Epidermal melanocyte (primary cell): ENCODE results near the gene GCNT2.
"Not testable (repeated sequence)": the region's sequence is repeated elsewhere in the genome, so short reads cannot be mapped to it uniquely, and the experiment has no call there.

ENCODE experiments used
- DNase-seq: peaks from one replicate; pipeline ENCODE4 v3.0.0; 2011; ENCODE audit warnings: low spot score; ENCODE audit not compliant: insufficient read length

GCNT2 gene

DNA sequence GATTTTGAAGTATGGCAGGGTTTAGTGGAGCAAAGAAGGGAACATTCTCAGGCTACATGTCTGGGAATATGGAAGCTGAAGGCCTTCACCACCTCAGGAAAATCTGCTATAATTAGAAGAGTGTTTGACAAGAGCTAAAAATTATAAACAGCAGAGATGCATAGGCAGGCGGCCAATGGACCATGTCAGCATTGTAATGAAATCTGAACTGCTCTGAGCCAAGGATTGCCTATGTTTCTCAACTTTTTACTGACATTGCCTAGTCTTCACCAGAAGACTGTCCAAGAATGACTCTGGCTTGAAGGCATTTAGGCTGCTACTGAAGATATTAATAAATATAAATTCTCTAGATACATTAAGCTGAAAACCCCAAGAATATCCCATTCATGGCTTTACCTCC lies 89.1 kb downstream of the GCNT2 start:
- no peak for DNase-seq

GRCh38 chr6:10612161-10612560 lies 91.0 kb downstream of the GCNT2 start:
- no peak for DNase-seq

DNA sequence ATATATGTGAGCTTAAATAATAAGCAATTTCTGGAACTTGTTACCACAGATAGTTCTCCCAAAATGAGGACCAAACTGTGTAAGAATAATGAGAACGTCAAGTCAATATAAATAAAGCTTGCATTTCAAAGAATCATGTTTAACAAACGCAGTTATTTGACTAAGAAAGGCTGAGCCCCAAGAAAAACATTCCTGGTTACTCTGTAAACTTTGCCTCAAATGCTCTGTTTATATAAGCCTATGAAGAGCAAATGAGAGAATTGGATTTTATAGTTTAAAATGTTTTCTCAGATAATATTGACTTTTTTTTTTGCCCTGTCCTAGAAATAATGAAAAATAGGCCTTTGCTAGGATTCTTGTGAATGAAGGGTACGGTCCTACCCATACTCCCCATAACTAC lies 91.9 kb downstream of the GCNT2 start:
- no peak for DNase-seq

GRCh38 chr6:10613723-10614122 lies 92.6 kb downstream of the GCNT2 start:
- no peak for DNase-seq

DNA sequence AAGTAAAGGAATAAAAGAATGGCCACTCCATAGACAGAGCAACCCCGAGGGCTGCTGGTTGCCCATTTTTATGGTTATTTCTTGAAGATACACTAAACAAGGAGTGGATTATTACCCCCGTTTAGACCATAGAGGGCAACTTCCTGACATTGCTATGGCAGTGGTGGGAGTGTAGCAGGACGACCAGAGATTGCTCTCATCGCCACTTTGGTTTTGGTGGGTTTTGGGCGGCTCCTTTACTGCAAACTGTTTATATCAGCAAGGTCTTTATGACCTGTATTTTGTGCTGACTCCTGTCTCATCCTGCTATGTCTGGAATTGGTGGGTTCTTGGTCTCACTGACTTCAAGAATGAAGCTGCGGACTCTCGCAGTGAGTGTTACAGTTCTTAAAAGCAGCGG lies 94.5 kb downstream of the GCNT2 start:
- no peak for DNase-seq

DNA sequence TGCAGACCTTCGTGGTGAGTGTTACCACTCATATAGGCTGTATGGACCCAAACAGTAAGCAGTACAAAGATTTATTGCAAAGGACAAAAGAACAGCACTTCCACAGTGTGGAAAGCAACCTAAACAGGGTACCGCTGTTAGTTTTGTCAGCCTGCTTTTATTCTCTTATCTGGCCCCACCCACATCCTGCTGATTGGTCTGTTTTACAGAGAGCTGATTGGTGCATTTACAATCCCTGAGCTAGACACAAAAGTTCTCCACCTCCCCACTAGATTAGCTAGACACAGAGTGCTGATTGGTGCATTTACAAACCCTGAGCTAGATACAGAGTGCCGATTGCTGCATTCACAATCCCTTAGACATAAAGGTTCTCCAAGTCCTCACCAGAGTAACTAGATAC lies 95.1 kb downstream of the GCNT2 start:
- DNase-seq = not testable (repeated sequence)

GRCh38 chr6:10617008-10617696 lies 96.0 kb downstream of the GCNT2 start:
- no peak for DNase-seq

DNA sequence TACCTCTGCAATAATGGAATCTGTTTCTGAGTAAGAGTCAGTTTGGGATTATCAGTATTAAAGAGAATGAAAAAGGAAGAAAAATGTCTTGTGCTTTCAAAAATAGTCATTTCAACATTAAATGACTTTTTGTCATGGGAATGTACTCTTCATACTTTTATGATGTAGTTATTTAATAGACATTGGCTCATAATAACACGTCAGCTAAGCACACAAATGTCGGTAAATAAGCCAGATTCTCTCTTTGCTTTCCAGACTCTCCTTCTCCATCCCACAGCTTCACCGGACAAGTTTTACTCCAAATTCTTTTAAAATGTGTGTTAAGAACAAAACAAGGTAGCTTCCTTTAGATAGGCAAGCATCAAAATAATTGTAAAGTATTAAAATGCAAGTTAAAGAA lies 97.3 kb downstream of the GCNT2 start:
- DNase-seq = no peak

GRCh38 chr6:10621213-10621612 lies 100.1 kb downstream of the GCNT2 start:
- DNase-seq = no peak

- no peak for DNase-seq
These were observed 100.7 kb downstream of the GCNT2 start for GRCh38 chr6:10621847-10622246.

DNA sequence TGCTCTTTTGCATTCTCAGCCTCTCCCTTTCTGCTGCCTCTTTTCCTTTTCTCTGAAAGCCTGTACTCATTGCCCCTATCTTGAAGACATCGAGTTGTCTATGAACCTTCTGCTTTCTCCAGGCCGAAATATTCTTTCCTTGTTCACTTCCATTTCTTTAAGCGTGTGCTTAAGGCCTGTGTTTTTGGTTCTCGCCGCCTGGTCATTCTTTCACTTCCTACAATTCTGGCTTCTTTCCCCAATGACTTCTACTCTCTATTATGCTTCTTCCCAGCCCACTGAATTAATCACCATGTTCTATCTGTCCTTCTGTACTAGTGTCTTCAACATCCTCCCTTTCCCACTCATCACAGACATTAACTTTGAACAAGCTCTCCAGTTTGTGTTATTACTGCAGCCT lies 103.7 kb downstream of the GCNT2 start:
- DNase-seq = no peak

- DNase-seq = no peak
These were observed 105.1 kb downstream of the GCNT2 start for GRCh38 chr6:10626154-10626741.

GRCh38 chr6:10627800-10628199 lies 106.6 kb downstream of the GCNT2 start:
- DNase-seq = no peak

DNA sequence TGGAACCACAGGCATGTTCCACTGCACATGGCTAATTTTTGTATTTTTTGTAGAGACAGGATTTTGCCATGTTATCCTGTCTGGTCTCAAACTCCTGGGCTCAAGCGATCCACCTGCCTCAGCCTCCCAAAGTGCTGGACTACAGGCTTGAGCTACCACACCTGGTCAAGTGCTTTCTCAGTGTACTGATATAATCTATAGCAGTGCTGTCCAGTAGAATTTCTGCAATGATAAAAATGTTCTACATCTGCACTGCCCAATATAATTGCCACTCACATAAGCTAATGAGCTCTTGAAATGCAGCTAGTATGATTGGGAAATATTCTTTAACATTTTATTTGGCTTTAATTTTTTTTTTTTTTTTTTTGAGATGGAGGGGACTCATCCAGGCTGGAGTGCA lies 109.0 kb downstream of the GCNT2 start:
- DNase-seq = no peak

- DNase-seq = no peak
These were observed 112.1 kb downstream of the GCNT2 start for GRCh38 chr6:10633216-10633615.

- no peak for DNase-seq
These were observed 119.3 kb downstream of the GCNT2 start for GRCh38 chr6:10640412-10640811.

DNA sequence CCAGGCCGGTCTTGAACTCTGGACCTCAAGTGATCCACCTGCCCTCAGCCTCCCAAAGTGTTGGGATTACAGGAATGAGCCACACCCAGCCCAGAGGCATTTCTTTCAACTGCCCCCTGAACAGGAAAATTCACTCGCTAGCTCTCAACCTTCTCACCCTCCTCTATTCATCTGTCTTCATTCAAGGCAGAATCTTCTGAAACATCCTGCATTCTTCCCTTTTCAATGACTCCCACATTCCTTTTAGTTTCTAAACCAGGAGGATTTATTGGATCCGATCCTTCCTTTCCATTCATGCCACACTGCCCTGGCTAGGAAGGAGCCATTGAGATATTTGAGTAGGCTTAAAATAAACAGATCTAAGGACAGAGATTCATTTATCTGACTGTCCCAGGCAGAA lies 120.4 kb downstream of the GCNT2 start:
- DNase-seq = no peak

GRCh38 chr6:10643201-10643651 lies 122.1 kb downstream of the GCNT2 start:
- no peak for DNase-seq

DNA sequence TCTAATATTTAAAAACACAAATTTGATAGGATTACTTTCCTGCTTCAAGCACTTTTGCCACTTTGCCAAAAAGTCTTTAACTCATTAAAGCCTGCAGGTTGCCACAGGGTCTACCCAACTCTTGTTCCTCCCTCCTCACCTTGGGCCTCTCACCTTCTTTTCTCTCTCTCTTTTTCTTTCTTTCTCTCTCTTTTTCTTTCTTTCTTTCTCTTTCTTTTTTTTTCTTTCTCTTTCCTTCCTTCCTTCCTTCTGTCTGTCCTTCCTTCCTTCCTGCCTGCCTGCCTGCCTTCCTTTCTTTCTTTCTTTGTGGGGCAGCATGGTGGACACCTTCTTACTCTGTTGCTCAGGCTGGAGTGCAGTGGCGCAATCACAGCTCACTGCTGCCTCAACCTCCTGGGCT lies 123.1 kb downstream of the GCNT2 start:
- no peak for DNase-seq

GRCh38 chr6:10655508-10656055 lies 134.4 kb downstream of the GCNT2 start:
- DNase-seq = no peak

DNA sequence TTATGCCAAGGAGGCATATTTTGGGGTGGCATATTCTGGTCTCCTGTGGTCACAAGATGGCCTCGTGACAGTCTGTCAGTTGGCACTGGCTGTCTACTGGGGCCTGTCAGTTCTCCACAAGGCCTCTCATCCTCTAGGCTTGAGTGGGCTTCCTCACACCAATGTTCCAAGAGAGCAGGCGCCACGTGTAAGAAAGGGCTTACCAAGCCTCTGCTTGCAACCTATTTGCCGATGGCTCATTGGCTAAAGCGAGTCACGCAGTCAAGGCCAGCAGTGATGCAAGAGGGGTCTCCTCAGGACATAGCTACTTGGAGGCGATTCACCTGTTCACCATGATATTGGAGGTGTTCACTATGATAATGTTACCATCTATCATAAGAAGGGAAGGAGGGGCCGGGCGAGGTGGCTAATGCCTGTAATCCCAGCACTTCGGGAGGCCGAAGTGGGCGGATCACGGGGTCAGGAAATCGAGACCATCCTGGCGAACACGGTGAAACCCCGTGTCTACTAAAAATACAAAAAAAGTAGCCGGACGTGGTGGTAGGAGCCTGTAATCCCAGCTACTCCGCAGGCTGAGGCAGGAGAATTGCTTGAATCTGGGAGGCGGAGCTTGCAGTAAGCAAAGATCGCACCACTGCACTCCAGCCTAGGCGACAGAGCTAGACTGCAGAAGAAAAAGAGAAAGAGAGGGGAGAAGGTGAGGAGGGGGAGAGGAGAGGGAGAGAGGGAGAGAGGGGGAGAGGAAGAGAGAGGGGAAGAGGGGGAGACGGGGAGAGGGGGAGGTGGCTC lies 138.0 kb downstream of the GCNT2 start:
- no peak for DNase-seq

GRCh38 chr6:10659699-10660348 lies 138.7 kb downstream of the GCNT2 start:
- no peak for DNase-seq
